ENCODE measurements around the gene BCKDHB. TPM values are rescaled to one million over a fixed set of nuclear protein-coding genes. Genes with fewer than 3 reads are reported as not detected.
"Not testable (repeated sequence)": the region's sequence is repeated elsewhere in the genome, so short reads cannot be mapped to it uniquely, and the experiment has no call there.

The BCKDHB gene
- total RNA-seq, 1 experiment from 2014 or later, result 14.2 TPM

- DNase-seq (ENCODE audit: low spot score), result no peak
Observed at GRCh38 chr6:80256691-80257090, 150.2 kb downstream of the BCKDHB start.

- DNase-seq (ENCODE audit: low spot score), result no peak
Observed at GRCh38 chr6:80259118-80259517, 152.6 kb downstream of the BCKDHB start.

GRCh38 chr6:80263585-80263984 is 157.1 kb downstream of the BCKDHB start:
- DNase-seq (ENCODE audit: low spot score), result no peak

- DNase-seq (ENCODE audit: low spot score), result no peak
Observed at GRCh38 chr6:80268865-80269730, 162.6 kb downstream of the BCKDHB start.

GRCh38 chr6:80271074-80271473 is 164.6 kb downstream of the BCKDHB start:
- no peak for DNase-seq (ENCODE audit: low spot score)

- DNase-seq (ENCODE audit: low spot score), result no peak
Observed at GRCh38 chr6:80272988-80273387, 166.5 kb downstream of the BCKDHB start.

GRCh38 chr6:80276861-80277260 is 170.4 kb downstream of the BCKDHB start:
- no peak for DNase-seq (ENCODE audit: low spot score)

- no peak for DNase-seq (ENCODE audit: low spot score)
Observed at GRCh38 chr6:80277501-80277900, 171.0 kb downstream of the BCKDHB start.

GRCh38 chr6:80280262-80281010 is 174.0 kb downstream of the BCKDHB start:
- DNase-seq (ENCODE audit: low spot score), result peak; percentile 2

- no peak for DNase-seq (ENCODE audit: low spot score)
Observed at GRCh38 chr6:80282913-80283554, 176.6 kb downstream of the BCKDHB start.

- no peak for DNase-seq (ENCODE audit: low spot score)
Observed at GRCh38 chr6:80287112-80287511, 180.6 kb downstream of the BCKDHB start.

GRCh38 chr6:80287607-80288006 is 181.1 kb downstream of the BCKDHB start:
- no peak for DNase-seq (ENCODE audit: low spot score)

GRCh38 chr6:80289727-80290126 is 183.3 kb downstream of the BCKDHB start:
- DNase-seq (ENCODE audit: low spot score), result no peak

GRCh38 chr6:80294531-80294930 is 188.1 kb downstream of the BCKDHB start:
- DNase-seq (ENCODE audit: low spot score), result not testable (repeated sequence)

GRCh38 chr6:80302716-80303115 is 196.2 kb downstream of the BCKDHB start:
- DNase-seq (ENCODE audit: low spot score), result no peak

GRCh38 chr6:80304014-80304413 is 197.5 kb downstream of the BCKDHB start:
- DNase-seq (ENCODE audit: low spot score), result no peak

- no peak for DNase-seq (ENCODE audit: low spot score)
Observed at GRCh38 chr6:80314531-80314930, 208.1 kb downstream of the BCKDHB start.

GRCh38 chr6:80316686-80317231 is 210.3 kb downstream of the BCKDHB start:
- DNase-seq (ENCODE audit: low spot score), result no peak

GRCh38 chr6:80319196-80319595 is 212.7 kb downstream of the BCKDHB start:
- DNase-seq (ENCODE audit: low spot score), result no peak

- no peak for DNase-seq (ENCODE audit: low spot score)
Observed at GRCh38 chr6:80321011-80321410, 214.5 kb downstream of the BCKDHB start.

- DNase-seq (ENCODE audit: low spot score), result no peak
Observed at GRCh38 chr6:80325742-80326141, 219.3 kb downstream of the BCKDHB start.

GRCh38 chr6:80328652-80329051 is 222.2 kb downstream of the BCKDHB start:
- DNase-seq (ENCODE audit: low spot score), result no peak
